Fibroblast of skin of left biceps (primary cell): ENCODE measurements around the gene USHBP1.

Experiments used
- DNase-seq, 2 experiments: peaks; one replicate each; pipeline ENCODE4 v3.0.0-alpha.2; 2013; ENCODE audit warnings: low read depth in 2 of 2

USHBP1 gene

GRCh38 chr19:17237747-17238706, 26.5 kb downstream of the USHBP1 start:
- DNase-seq, result no peak

GRCh38 chr19:17236811-17237543, 27.6 kb downstream of the USHBP1 start:
- DNase-seq, result no peak

- DNase-seq, result no peak
Observed at GRCh38 chr19:17235971-17236777, 28.4 kb downstream of the USHBP1 start.

- DNase-seq, result peak in 1 of 2 experiments; percentile 15
Observed at GRCh38 chr19:17235300-17235970, 29.1 kb downstream of the USHBP1 start.

- no peak for DNase-seq
Observed at GRCh38 chr19:17234911-17235299, 29.6 kb downstream of the USHBP1 start.

- no peak for DNase-seq
Observed at GRCh38 chr19:17232258-17232657, 32.3 kb downstream of the USHBP1 start.

GRCh38 chr19:17229890-17230289, 34.7 kb downstream of the USHBP1 start:
- DNase-seq, result no peak

- no peak for DNase-seq
Observed at GRCh38 chr19:17227798-17228367, 36.7 kb downstream of the USHBP1 start.

- peak; percentile 83 to 87 for DNase-seq
Observed at GRCh38 chr19:17226002-17226933, 38.3 kb downstream of the USHBP1 start, which contains the start of gene OCEL1. OCEL1 (plus strand) TSS chr19:17226226; CDS start chr19:17226248, 22 bp downstream.

GRCh38 chr19:17225053-17225452, 39.5 kb downstream of the USHBP1 start:
- DNase-seq, result no peak

- no peak for DNase-seq
Observed at GRCh38 chr19:17220207-17220758, 44.3 kb downstream of the USHBP1 start.

- no peak for DNase-seq
Observed at GRCh38 chr19:17219286-17219685, 45.3 kb downstream of the USHBP1 start.

GRCh38 chr19:17216058-17216670, 48.4 kb downstream of the USHBP1 start:
- no peak for DNase-seq

GRCh38 chr19:17215127-17215971, 49.2 kb downstream of the USHBP1 start, which contains the start of gene USE1:
USE1 (plus strand) TSS chr19:17215357; CDS start chr19:17215406, 49 bp downstream.
- peak; percentile 72 to 75 for DNase-seq

GRCh38 chr19:17214508-17215126, 49.9 kb downstream of the USHBP1 start:
- DNase-seq, result no peak

GRCh38 chr19:17213334-17213733, 51.2 kb downstream of the USHBP1 start:
- DNase-seq, result no peak
